Breast epithelium (tissue), 4 donors: ENCODE data around the gene IFIT1. TPM values are rescaled to one million over a fixed set of nuclear protein-coding genes. Genes with fewer than 3 reads are reported as not detected.
"Not testable (repeated sequence)": the region's sequence is repeated elsewhere in the genome, so short reads cannot be mapped to it uniquely, and the experiment has no call there.

Source experiments
- DNase-seq, 2 donors: peaks; one replicate each; pipeline ENCODE4 v3.0.0-alpha.2; 2019; ENCODE audit warnings: low spot score in 2 of 2
- H3K27ac ChIP-seq, 2 donors: fragments of 200-600 bp; sonication (generic) in 1 of 2; one replicate each; pipeline ENCODE4 v1.5.1; 2016 to 2019; ENCODE audit warnings: mild to moderate bottlenecking in 1 of 2
- H3K27me3 ChIP-seq, 2 donors: fragments of 200-600 bp; sonication (generic) in 1 of 2; one replicate each; pipeline versions ENCODE4 v1.5.1 to v1.6.0; 2017 to 2019; ENCODE audit warnings: control low read depth in 1 of 2, mild to moderate bottlenecking in 1 of 2
- H3K36me3 ChIP-seq: fragments of 200-600 bp; one replicate; pipeline ENCODE4 v1.5.1; 2019
- H3K4me1 ChIP-seq, 2 donors: fragments of 200-600 bp; sonication (generic); one replicate each; pipeline ENCODE4 v1.5.1; 2016 to 2019; ENCODE audit warnings: control low read depth in 1 of 2
- H3K4me3 ChIP-seq, 3 donors: fragments of 200-600 bp; sonication (generic); 1 replicate in 2 of 3; 2 replicates in 1 of 3; pipeline ENCODE4 v1.5.1; 2016 to 2019; ENCODE audit warnings: mild to moderate bottlenecking in 3 of 3, moderate library complexity in 2 of 3
- H3K9me3 ChIP-seq, 2 donors: fragments of 200-600 bp; sonication (generic) in 1 of 2; one replicate each; pipeline ENCODE4 v1.5.1; 2016 to 2019; ENCODE audit warnings: control low read depth in 1 of 2
- CTCF ChIP-seq, 3 donors: fragments of 450-650 bp; IDR thresholded peaks; one replicate each; pipeline ENCODE4 v1.5.1; 2016 to 2017; ENCODE audit warnings: antibody characterized with exemption in 3 of 3, mild to moderate bottlenecking in 3 of 3, moderate library complexity in 3 of 3
- POLR2A ChIP-seq: fragments of 450-650 bp; IDR thresholded peaks from one replicate; pipeline ENCODE4 v1.6.1; 2016; ENCODE audit warnings: antibody characterized with exemption, mild to moderate bottlenecking, moderate library complexity
- POLR2AphosphoS5 ChIP-seq, 3 donors: sonication (generic); formaldehyde crosslinking; IDR thresholded peaks; one replicate each; pipeline ENCODE4 v1.6.1; 2017; ENCODE audit warnings: antibody characterized with exemption in 3 of 3
- intact Hi-C: fragments of 100-400 bp; cut with DNase I; formaldehyde crosslinking; loops from one replicate; pipeline ENCODE4 v1.15.1; 2023; ENCODE audit warnings: low total_unique reads
- total RNA-seq, 3 donors: library from RNA; depleted of rRNA; stranded (reverse); fragments of >200 nt; gene quantifications; one replicate each; pipeline ENCODE4 v1.1.0, GENCODE V29; 2016

The IFIT1 gene
- total RNA-seq, 3 donors from 2014 or later, result 10.2 to 13.9 (median 11.4) TPM

DNA sequence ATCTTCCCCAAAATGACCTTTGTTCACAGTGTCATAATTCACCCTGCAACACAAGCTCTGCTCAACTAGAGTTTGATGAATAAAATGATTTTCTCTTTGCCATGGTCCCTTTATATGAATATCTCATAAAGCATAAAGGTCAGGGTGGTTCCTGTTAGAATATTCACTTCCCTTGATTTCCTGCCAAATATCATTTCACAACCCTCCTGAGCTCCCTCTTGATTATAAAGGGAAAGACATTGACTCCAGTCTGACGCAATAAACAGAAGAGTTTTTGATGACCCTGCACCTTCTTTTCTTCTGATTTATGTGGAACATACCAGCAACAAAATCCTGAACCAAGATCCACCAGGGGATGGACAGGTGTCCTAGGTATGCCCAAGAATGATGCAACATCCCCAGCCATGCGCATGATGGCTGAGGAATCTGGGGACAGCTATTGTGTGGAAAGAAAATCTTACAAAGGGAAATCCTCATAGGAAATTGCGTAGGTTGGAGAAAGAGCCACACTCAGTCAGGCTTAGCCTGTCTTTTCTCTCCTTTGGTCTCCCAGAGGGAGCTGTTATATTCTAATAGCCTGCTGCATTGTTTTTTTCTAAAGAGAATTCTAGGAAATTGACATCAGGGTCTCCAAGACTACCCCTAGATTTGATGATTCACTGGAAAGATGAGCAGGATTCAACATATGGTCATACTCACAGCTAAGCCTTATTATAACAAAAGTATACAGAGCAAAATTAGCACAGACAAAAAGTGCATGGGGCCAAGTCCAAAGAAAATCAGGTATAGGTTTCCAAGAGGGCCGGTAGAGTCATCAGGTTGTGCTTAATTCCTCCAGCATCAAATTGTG, 45.8 kb upstream of the IFIT1 start:
- DNase-seq, result no peak
- Histone ChIP-seq H3K27me3 (no peaks in the 10 kb centered on the region), H3K27ac (peak overlapping the region in 1 of 2 donors; percentile 64), H3K4me3 (no peak overlapping the region), H3K4me1 (peaks cover 0 to 2% of the 10 kb centered on the region in 2 donors), H3K36me3 (no peaks in the 10 kb centered on the region), H3K9me3 (no peaks in the 10 kb centered on the region)
- TF ChIP-seq POLR2A, result no peak
- TF ChIP-seq POLR2AphosphoS5 (IDR thresholded peaks at IDR 0.05), result no peak
- no peak for TF ChIP-seq CTCF (IDR thresholded peaks at IDR 0.05)
- intact Hi-C loops, result no loop called here

- H3K27ac ChIP-seq, result peak overlapping the region; percentile 22 to 86
- H3K9me3 ChIP-seq, result no peaks in the 10 kb centered on the region
- no peak overlapping the region for H3K4me3 ChIP-seq
- no peak for DNase-seq
- peaks cover 0 to 2% of the 10 kb centered on the region in 2 donors for H3K4me1 ChIP-seq
- TF ChIP-seq POLR2AphosphoS5 (IDR thresholded peaks at IDR 0.05), result peak in 1 of 3 donors; percentile 11
- TF ChIP-seq CTCF (IDR thresholded peaks at IDR 0.05), result no peak
- TF ChIP-seq POLR2A, result no peak
- intact Hi-C loops, result no loop called here
- no peaks in the 10 kb centered on the region for H3K36me3 ChIP-seq
- no peaks in the 10 kb centered on the region for H3K27me3 ChIP-seq
These were observed 44.5 kb upstream of the IFIT1 start for GRCh38 chr10:89347701-89348457.

DNA sequence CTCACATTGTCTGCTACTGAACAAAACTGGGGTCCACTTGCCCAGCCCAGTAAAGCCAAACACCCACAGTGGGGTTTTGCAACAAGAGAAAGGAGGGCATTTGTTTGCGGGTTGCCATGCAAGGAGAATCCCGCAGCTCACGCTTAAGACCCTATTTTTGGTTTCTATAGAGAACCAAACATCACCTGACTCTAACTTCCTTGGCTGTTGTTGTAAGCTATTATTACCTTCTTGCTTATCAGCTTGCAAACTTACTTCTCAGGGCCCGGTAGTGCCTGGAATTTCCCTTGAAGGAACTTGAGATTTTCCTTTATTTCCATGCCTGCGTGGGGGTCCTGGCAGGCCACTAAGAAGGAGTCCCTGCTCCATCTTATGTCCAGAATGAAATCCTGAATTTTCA, 43.9 kb upstream of the IFIT1 start:
- intact Hi-C loops, result no loop called here
- Histone ChIP-seq H3K36me3 (no peaks in the 10 kb centered on the region), H3K27ac (peak overlapping the region; percentile 22 to 64), H3K4me1 (peaks cover 0 to 2% of the 10 kb centered on the region in 2 donors), H3K27me3 (no peaks in the 10 kb centered on the region), H3K4me3 (no peak overlapping the region), H3K9me3 (no peaks in the 10 kb centered on the region)
- TF ChIP-seq POLR2AphosphoS5 (IDR thresholded peaks at IDR 0.05), result no peak
- no peak for TF ChIP-seq CTCF (IDR thresholded peaks at IDR 0.05)
- no peak for TF ChIP-seq POLR2A
- DNase-seq, result no peak

- Histone ChIP-seq H3K36me3 (no peaks in the 10 kb centered on the region), H3K4me1 (peaks cover 0 to 2% of the 10 kb centered on the region in 2 donors), H3K9me3 (no peaks in the 10 kb centered on the region), H3K4me3 (no peak overlapping the region), H3K27me3 (no peaks in the 10 kb centered on the region), H3K27ac (peak overlapping the region in 1 of 2 donors; percentile 16)
- intact Hi-C loops, result no loop called here
- no peak for DNase-seq
- TF ChIP-seq CTCF (IDR thresholded peaks at IDR 0.05), result no peak
- TF ChIP-seq POLR2AphosphoS5 (IDR thresholded peaks at IDR 0.05), result no peak
- TF ChIP-seq POLR2A, result no peak
These were observed 43.4 kb upstream of the IFIT1 start for GRCh38 chr10:89348975-89349374.

GRCh38 chr10:89350631-89351315, 41.6 kb upstream of the IFIT1 start:
- intact Hi-C loops, H3K27me3 ChIP-seq, H3K36me3 ChIP-seq, DNase-seq, H3K9me3 ChIP-seq, H3K4me1 ChIP-seq, H3K4me3 ChIP-seq: not testable (repeated sequence)
- H3K27ac ChIP-seq, result peak overlapping the region; percentile 75 to 79
